Activated CD8-positive, alpha-beta T cell treated with anti-CD3 and anti-CD28 coated beads for 36 hours (primary cell): Measurements from ENCODE around the gene HECTD4. TPM values are rescaled to one million over a fixed set of nuclear protein-coding genes. Genes with fewer than 3 reads are reported as not detected.

Source experiments
- ATAC-seq: fragments of 200-7000 bp; cut with Tn5 transposase; one replicate; pipeline ENCODE4 v1.10.0; 2021; ENCODE audit warnings: mild to moderate bottlenecking, moderate library complexity
- CTCF ChIA-PET: fragments of 350-600 bp; sonication (Branson Sonifier 250); formaldehyde crosslinking; loops from one replicate; lab custom pipeline; 2021; ENCODE audit warnings: antibody characterized with exemption; lab: Charles Lee
- POLR2A ChIA-PET: fragments of 350-600 bp; sonication (Branson Sonifier 250); formaldehyde crosslinking; loops from one replicate; lab custom pipeline; 2021; ENCODE audit warnings: antibody characterized with exemption; lab: Charles Lee
- DNase-seq: peaks from one replicate; pipeline ENCODE4 v3.0.0-alpha.2; 2020
- H3K27ac Mint-ChIP-seq: one replicate; pipeline ENCODE4 v1.8.0; 2021; ENCODE audit warnings: mild to moderate bottlenecking, mixed read lengths
- H3K27me3 Mint-ChIP-seq: one replicate; pipeline ENCODE4 v1.8.0; 2021; ENCODE audit warnings: mixed read lengths
- H3K36me3 Mint-ChIP-seq: one replicate; pipeline ENCODE4 v1.8.0; 2021; ENCODE audit warnings: low read depth, mixed read lengths
- H3K4me1 Mint-ChIP-seq: one replicate; pipeline ENCODE4 v1.8.0; 2021; ENCODE audit warnings: low read depth, mixed read lengths
- H3K4me3 Mint-ChIP-seq: one replicate; pipeline ENCODE4 v1.8.0; 2021; ENCODE audit warnings: mild to moderate bottlenecking, moderate library complexity, mixed read lengths
- H3K9me3 Mint-ChIP-seq: one replicate; pipeline ENCODE4 v1.8.0; 2021; ENCODE audit warnings: mixed read lengths
- CTCF ChIP-seq: fragments of 200-600 bp; IDR thresholded peaks from one replicate; pipeline ENCODE4 v1.8.0; 2022; ENCODE audit warnings: antibody characterized with exemption, mild to moderate bottlenecking
- intact Hi-C: fragments of 100-400 bp; cut with micrococcal nuclease; formaldehyde crosslinking; loops from one replicate; pipeline ENCODE4 v1.10.0; 2022
- total RNA-seq, 2 experiments: library from RNA; stranded (reverse); gene quantifications; one replicate each; pipeline ENCODE4 v1.2.3, GENCODE V29; 2021

The HECTD4 gene
- total RNA-seq, 2 experiments from 2014 or later: 18.2 to 22.6 TPM

- intact Hi-C loops: no loop called here
Observed at GRCh38 chr12:112367965-112368364, 14.3 kb downstream of the HECTD4 start.

DNA sequence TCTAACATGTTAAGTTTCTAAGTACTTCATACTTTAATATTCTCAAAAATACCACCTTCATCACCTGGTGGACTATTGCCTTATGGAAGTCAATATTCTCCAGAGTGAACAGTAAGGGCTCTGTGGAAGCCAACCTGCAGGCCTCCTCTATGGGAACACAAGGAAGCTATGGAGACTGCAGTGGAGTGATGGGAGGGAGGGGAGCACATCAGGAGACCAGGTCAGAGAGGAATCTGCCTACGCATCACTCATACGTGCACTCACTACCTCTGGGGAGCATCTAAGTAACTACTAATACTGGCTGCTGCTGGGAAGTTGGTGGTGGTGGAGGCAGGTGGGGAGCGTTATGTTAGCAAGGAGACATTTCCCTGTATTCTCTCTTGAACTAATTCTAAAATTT is 19.9 kb downstream of the HECTD4 start:
- Mint-ChIP-seq H3K9me3 (no peaks in the 10 kb centered on the region), H3K36me3 (no peaks in the 10 kb centered on the region), H3K4me3 (no peak overlapping the region), H3K27me3 (no peaks in the 10 kb centered on the region), H3K27ac (no peak overlapping the region), H3K4me1 (peaks cover 2% of the 10 kb centered on the region)
- ChIA-PET CTCF (no interaction called here), POLR2A (no interaction called here)
- no peak for TF ChIP-seq CTCF
- no peak for ATAC-seq
- intact Hi-C loops: no loop called here
- no peak for DNase-seq

More at GRCh38 chr12:112367965-112368364, 14.3 kb downstream of the HECTD4 start:
- Mint-ChIP-seq H3K27me3 (no peaks in the 10 kb centered on the region), H3K4me3 (no peak overlapping the region), H3K4me1 (peaks cover 13% of the 10 kb centered on the region), H3K36me3 (no peaks in the 10 kb centered on the region), H3K27ac (no peak overlapping the region), H3K9me3 (no peaks in the 10 kb centered on the region)
- ChIA-PET POLR2A (no interaction called here), CTCF (interaction anchor here (1.0 kb wide), 1 partner anchor 10 kb away, joined by 4 read pairs; no protein-coding TSS in a partner anchor)
- ATAC-seq: no peak
- no peak for DNase-seq
- TF ChIP-seq CTCF: no peak

- POLR2A ChIA-PET: no interaction called here
- no peaks in the 10 kb centered on the region for H3K9me3 Mint-ChIP-seq
- H3K36me3 Mint-ChIP-seq: no peaks in the 10 kb centered on the region
- H3K27me3 Mint-ChIP-seq: no peaks in the 10 kb centered on the region
- H3K27ac Mint-ChIP-seq: no peak overlapping the region
- intact Hi-C loops: no loop called here
- no peak overlapping the region for H3K4me3 Mint-ChIP-seq
- DNase-seq (no peak), ATAC-seq (no peak)
- peaks cover 2% of the 10 kb centered on the region for H3K4me1 Mint-ChIP-seq
- no peak for TF ChIP-seq CTCF
- CTCF ChIA-PET: interaction anchor here (0.7 kb wide), 1 partner anchor 255 kb away, joined by 3 read pairs; no protein-coding TSS in a partner anchor
Observed at GRCh38 chr12:112361271-112361670, 21.0 kb downstream of the HECTD4 start.

GRCh38 chr12:112359290-112359689 is 22.9 kb downstream of the HECTD4 start:
- H3K9me3 Mint-ChIP-seq: no peaks in the 10 kb centered on the region
- H3K27me3 Mint-ChIP-seq: no peaks in the 10 kb centered on the region
- intact Hi-C loops: no loop called here
- ATAC-seq (no peak), DNase-seq (no peak)
- H3K4me3 Mint-ChIP-seq: no peak overlapping the region
- CTCF ChIA-PET: no interaction called here
- POLR2A ChIA-PET: no interaction called here
- H3K27ac Mint-ChIP-seq: no peak overlapping the region
- no peaks in the 10 kb centered on the region for H3K36me3 Mint-ChIP-seq
- TF ChIP-seq CTCF: no peak
- no peaks in the 10 kb centered on the region for H3K4me1 Mint-ChIP-seq

DNA sequence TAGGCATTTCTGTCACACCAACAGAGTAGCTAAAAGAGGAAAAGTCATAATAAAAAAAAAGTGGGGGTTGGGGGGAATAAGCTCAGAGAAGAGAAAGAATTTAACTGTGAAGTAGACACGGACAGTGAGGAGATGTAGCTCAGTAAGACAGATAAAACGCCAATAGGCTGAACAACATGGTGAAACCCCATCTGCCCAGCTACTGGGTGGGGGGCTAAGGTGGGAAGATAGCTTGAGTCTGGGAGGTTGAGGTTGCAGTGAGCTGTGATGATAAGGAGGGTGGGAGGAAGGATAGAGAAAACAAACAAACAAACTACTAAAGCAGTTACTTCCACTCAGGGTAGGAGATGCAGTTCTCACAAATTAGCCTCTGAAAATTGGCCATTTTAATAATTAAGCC is 25.0 kb downstream of the HECTD4 start:
- DNase-seq: no peak
- CTCF ChIA-PET: interaction anchor here (0.9 to 1.6 kb wide), 3 partner anchors 10 to 16 kb away, joined by 3 to 4 read pairs (median 3); no protein-coding TSS in a partner anchor

More for the DNA sequence above, 25.0 kb downstream of the HECTD4 start:
- POLR2A ChIA-PET: no interaction called here
- no peak for ATAC-seq
- H3K4me3 Mint-ChIP-seq: no peak overlapping the region
- H3K4me1 Mint-ChIP-seq: peaks cover 10% of the 10 kb centered on the region
- peak overlapping the region; percentile 57 for H3K27ac Mint-ChIP-seq
- no peaks in the 10 kb centered on the region for H3K9me3 Mint-ChIP-seq
- no peak for TF ChIP-seq CTCF
- H3K27me3 Mint-ChIP-seq: no peaks in the 10 kb centered on the region
- H3K36me3 Mint-ChIP-seq: no peaks in the 10 kb centered on the region
- intact Hi-C loops: no loop called here
